GM21447 (cell line): ENCODE data around the gene GDPD5.
A peak's percentile ranks its signal among the peaks of the same experiment; 100 is the strongest.

ENCODE experiments used
- ATAC-seq: cut with Tn5 transposase; IDR thresholded peaks from one replicate; pipeline ENCODE4 v1.9.1; 2021; ENCODE audit not compliant: unreplicated experiment

Gene GDPD5

DNA sequence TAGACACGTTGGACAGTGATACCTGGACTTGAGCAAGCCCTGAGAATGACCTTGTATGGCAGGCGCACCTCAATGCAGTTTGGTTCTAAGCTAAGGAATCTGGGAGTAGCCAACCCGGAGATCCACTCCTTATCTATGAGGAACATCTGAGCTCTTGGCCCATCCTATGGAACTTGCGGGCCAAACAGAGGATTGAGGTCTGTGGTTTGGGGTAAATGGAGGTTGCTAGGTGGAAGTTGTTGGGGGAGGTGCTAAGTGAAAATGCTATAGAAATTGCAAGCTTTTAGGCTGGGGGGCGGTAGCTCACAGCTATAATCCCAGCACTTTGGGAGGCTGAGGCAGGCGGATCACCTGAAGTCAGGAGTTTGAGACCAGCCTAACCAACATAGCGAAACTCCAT is 8.9 kb downstream of the GDPD5 start:
- no peak for ATAC-seq

DNA sequence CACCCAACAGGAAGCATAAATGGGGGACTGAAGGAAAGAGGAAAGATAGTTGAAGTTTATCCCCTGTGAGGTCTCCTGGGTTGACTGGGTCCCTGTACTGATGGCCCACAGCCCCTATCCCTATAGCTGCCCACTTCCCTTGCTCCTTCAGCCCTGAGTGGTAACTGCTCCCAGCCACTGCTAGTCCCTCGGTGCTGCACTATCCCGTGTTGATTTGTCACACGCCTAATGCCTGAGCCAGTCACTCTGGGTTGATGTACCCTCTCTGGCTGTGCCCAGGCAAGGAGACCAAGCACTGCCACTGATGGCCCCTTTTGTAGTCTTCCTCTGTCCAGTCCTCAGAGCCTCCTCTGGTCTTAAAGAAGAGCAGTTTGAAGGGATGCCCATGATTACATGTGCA is 9.6 kb downstream of the GDPD5 start:
- no peak for ATAC-seq

DNA sequence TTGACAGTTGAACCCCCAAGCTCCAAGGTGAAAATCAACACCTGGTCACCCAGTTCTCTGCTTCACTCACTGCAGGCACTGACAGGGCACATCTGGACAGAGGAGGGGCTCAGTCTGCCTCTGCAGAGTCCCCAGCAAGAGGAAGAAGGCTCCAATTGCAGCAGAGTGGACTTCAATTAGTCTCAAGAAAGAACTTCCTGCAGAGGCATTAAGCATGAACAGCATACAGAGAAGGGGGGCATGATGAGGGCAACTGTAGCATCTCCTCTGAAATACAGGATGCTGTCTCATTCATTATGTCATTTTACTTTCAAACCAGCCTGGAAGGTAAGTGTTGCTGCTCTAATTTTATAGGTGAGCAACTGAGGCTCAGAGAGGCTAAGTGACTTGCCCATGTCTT is 11.1 kb downstream of the GDPD5 start:
- no peak for ATAC-seq

DNA sequence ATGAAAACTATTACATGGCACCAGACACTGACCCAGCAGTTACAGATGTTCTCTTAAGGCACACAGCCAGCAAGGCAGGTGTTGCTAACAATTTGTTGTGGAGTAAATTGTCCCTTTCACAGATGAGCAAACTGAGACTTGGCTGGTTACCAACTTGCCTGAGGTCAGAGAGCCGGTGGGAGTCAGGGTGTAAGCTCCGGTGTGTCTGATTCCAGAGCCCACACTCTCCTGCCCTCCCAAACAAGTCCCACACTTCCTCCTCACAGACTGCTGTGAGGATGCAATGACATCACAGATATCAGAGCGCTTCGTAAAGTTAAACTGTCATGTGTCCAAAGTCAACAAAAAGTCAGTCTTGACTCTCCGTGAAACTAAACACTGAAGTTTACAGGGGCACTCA is 12.5 kb downstream of the GDPD5 start:
- no peak for ATAC-seq

DNA sequence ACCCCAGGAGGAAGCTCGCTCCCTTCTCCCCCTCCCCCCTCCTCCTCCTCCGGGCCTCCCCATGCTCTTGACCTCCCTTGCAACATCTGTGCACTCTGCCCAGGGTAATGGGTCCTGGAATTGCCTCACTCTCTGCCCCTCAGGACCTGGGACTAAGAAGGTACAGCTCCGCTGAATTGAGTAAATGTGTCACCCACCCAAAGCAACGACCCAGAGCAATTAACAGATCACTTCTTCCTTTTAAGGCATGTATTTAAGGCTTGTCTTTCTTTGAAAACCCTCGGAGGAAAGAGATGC is 15.1 kb downstream of the GDPD5 start:
- ATAC-seq: no peak

DNA sequence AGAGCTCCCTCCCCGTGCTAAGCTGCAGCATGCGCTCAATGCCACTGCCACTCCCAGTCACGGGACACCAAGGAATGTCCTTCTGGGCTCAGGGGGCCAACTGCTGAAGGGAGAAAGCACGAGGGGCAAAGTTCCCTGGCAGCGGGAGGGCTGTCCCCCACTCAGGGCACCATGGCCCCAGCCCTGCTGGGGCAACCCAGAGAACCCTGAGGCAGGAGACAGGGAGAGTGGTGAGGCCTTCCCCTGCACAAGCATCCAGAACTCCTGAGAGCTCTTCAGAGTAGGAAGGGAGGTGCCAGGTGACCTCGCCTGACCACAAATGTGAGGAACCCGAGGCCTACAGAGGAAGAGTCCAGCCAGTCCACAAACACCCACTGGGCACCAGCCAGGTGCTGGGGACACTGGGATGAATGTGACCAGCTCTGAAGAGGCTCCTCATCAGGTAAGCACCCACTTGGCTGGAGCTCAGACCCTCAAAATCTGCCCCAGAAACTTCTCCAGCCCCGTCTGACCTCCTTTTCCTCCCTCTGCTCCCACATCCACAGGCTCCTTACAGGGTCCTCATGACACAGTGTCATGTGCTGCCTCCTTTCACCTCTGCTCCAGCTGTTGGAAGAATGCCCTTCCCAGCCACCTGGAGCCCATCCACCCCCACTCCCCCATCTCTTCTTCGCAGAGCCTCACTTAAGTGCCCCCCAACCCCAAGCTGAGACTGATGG is 15.6 kb downstream of the GDPD5 start:
- no peak for ATAC-seq

DNA sequence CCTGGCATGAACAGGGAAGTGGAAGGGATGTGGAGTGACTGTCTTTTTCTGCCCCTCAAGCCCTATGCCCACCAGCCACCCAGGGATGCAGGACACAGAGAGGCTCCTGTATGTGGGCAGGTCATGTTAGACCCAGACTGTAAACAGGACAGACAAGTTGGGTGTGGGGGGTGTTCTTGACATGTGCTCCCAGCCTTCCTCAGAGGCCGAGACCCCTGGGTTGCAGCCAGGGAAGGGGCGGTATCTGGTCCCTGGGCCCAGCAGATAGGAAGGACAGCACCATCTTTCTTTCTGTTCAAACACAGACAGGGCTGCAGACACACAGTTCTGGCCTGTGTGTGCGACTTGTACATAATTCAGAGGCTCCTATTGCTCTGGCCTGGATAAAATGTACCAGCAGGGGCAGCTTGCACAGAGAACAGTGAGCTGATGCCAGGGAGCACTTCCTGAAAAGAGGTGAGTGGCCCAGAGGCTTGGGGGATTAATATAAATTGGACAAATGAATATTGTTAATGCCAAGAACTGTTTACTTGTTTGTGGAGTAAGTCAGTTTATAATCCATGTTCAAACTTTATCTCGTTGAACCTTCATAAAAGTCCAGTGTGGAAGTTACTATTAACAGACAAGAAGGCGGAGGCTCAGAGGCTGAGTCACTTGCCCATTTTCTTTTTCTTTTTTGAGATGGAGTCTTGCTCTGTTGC is 16.6 kb downstream of the GDPD5 start:
- ATAC-seq: no peak

DNA sequence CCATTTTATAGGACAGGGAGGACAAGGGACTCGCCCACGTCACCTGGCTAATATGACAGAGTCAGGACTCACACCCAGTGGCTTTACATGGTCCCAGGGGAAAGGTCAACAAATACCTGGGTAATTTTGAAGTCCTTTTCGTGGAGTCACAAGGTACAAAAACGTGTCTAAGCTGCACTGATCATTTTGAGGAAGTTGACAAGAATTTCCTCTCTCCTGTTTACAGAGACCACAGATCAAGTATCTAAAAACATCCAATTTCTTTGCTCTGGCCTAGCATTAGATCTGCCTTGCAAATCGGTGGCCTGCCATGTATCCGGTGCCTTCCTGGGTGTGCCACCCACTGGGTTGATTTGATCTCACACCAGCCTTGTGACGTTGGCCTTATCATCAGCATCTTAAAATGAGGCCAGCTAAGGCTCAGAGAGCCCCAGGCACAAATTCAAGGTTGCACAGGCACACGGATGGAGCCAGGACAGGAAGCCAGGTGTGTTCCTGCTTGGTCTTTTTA is 17.6 kb downstream of the GDPD5 start:
- peak; percentile 55 for ATAC-seq

DNA sequence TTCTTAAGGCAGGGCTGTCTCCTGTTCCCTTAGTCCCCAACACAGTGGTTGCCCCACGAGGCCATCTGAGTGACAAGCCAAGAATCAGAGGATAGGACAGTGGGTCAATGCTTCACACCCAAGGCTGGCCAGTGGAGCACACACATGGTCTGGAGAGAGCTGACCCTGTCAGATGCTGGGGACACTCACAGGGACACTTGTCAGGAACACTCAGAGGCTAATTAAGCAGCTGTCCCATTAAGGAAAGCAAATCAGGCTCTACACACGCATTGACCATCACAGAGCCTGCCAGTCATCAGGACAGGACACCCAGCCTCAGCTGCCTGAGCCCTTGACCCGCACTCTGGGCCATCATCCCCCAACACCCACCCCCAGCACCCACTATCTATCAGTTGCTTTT is 18.2 kb downstream of the GDPD5 start:
- no peak for ATAC-seq

DNA sequence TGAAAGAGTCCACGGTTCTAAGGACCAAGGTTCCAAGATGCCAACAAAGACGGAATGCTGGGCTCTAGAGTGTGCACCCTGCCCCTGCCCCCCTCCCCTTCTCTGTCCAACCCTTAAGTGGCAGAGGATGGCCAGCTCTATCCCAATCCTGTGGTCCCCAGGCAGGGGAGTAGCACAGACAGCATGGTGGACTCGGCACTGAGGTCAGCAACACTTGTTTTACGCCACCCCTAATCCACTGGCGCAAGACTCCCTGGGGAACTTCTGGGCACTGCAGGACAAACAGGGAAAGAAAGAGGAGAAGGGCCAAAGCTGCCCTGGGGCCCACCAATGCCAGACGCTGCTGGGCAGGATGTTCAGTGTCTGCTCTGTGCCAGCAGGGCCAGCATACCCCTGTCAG is 18.9 kb downstream of the GDPD5 start:
- no peak for ATAC-seq

DNA sequence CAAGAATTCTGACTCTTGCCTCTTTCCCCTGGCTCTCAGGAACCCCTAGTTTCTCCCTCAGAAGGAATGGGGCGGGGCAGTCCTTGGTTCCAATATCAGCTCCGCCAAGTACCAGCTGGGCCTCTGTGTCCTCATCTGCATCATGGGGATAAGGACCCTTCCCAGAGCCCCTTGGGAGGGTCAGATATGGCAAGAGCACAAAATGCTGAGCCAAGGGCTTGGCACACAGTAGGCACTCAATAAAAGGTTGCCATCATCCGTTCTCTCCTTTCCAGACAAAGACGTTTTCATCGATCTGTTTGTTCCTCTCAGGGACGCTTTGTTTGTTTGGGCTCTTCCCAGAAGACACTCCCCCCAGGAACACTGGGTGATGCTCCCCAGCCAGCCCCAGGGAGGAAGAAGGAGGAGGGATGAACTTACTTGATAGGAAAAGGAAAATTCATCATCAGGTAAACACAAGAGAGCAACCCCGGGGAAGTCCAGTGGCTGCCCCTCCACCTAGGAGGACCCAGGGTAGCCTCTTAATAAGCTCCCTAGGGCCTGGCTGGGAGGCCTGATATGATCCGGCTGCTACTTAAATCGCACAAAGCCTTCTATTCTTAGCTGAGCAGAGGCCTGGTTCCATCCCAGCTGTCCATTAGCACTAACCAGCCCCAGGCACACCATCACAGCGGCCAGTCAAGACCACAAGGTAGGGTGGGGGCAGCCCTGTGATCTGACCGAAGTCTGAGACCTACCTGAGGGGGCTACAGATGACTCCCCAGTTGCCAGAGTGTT is 19.6 kb downstream of the GDPD5 start:
- ATAC-seq: no peak

DNA sequence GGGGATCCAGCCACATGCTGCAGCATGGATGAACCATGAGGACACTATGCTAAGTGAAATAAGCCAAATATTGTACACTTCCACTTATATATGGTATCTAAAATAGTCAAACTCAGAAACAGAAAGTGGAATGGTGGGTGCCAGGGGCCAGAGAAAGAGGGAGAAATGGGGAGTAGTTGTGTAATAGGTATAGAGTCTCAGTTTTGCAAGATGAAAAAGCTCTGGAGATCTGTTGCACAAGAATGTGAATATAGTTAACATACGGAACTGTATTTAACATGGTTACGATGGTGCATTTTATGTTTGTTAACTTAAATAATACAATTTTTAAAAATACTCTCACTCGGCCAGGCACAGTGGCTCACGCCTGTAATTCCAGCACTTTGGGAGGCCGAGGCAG is 21.2 kb downstream of the GDPD5 start:
- no peak for ATAC-seq

DNA sequence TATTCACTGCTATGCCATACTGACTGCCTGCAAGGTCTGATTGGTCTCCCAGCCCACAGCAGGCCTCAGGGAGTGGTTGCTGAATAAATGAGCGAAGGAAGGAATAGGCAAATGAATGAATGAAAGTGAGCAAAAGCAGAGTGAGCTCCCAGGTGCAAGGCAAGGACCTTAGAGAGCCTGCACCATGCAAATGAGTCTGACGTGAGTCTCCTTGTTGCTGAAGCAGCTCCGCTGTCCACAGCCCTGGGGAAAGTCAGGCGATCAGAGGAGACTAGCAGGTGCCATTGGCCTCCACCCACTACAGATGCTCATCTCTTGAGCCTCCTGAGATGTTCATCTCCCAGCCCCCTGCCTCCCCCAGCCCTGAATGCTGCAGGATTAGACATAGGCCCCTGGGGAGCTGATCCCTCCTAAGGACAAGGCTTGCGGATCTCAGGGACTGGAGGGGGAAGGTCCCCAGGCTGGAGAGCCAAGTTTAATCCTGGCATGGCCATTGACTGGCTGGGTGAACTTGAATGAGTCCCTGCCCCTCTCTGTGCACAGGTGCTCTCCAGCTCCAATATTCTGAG is 22.1 kb downstream of the GDPD5 start:
- no peak for ATAC-seq

DNA sequence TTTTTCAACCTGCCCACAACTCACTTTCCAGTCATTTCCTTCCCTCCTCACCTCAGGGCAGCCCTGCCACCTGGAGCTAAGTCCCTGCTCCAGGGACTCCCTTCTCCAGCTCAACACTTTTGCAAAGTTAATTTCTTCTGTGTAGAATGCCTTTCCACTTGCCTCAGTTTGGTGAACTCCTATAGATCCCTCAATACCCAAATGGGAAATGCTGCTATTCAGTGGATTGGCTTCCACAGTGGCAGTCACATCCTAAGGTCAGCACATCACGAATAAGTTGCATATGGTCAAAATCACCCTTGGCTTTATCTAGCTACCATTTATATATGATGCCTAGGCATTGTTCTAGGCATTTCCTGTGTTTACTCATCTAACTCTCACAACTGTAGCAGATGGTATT is 23.6 kb downstream of the GDPD5 start:
- ATAC-seq: no peak

DNA sequence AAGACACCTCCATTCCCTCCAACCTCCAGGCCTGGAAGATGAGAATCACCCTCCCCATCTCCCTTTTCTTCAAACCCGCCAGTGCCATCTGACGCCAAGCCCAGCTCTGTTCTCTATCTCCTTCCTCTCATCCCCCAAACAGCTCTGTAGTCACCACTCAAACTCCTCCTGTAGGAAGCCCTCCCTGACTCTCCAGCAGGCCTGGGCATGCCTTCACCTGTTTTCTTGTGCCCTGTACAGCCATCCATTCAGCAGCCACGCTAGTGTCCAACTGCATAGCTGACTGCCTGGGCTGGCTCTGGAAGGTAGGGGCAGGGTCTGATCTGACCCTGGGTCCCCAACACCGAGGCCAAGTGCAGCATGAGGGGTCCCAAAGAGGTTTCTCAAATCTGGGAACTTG is 25.0 kb downstream of the GDPD5 start:
- no peak for ATAC-seq

DNA sequence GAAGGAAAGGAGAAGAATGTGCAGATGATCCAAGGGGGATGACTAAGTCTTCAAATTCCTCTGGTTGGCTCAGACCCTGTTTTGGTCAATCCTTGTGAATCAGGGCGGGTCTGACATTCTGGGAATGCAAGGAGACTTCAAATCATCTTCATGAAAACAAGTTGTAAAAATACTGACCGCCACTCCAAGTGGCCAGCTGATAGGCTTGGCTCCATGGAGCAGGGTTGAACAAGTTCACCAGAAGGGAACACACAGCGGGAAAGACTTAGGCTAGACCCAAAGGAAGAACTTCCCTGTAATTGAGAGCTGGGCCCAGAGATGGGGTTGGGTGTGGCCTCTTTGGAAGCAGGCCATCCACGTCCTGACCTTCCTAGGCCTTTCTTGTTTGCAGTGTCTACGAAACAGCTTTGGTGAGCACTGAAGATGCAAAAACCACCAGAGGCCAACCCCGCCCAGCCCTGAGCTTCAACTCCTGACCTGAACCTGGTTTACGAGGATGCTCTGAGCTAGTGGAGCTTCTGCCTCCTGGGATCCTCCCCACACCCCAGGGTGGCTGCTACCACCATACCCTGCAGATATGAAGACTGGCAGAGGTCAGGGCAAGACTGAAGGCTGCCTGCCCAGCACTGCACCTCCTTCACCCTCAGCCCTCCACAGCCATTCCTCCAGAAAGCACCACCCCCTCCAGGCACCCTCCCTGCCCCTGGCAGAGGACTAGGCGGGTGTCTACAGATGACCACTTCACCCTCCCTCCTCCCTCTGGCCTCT is 26.1 kb downstream of the GDPD5 start:
- ATAC-seq: no peak

DNA sequence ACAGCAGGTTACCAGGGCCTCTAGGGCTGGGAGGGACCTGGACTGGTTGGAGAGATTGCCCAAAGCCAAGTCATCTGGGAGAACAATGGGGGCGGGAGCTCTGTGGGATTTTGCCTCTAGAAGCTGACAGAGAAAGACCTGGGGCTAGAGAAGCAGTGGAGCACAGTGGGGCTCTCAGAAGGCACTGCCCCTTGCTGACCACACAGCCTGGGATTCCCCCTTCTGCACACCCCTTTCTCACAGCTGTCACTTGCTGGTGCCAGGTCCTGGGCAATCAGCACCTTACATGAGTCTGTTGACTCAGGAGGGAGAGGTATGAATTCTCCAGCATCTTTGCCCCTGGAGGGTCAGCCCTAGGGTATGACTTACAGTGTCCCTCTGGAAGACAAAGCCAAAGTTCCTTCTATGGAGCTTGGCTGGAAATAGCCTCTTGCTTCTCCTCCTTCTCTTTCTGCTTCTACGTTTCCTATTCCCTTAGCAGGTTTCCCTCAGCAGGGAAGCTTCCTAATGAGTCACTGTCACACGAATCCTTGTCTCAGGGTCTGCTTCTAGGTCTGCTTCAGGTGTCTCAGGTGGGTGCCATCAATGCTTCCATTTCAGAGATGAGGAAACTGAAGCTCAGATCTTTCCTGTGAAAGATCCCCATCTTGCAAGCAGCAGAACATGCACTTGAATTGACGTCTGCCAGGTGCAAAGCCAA is 27.0 kb downstream of the GDPD5 start:
- no peak for ATAC-seq

DNA sequence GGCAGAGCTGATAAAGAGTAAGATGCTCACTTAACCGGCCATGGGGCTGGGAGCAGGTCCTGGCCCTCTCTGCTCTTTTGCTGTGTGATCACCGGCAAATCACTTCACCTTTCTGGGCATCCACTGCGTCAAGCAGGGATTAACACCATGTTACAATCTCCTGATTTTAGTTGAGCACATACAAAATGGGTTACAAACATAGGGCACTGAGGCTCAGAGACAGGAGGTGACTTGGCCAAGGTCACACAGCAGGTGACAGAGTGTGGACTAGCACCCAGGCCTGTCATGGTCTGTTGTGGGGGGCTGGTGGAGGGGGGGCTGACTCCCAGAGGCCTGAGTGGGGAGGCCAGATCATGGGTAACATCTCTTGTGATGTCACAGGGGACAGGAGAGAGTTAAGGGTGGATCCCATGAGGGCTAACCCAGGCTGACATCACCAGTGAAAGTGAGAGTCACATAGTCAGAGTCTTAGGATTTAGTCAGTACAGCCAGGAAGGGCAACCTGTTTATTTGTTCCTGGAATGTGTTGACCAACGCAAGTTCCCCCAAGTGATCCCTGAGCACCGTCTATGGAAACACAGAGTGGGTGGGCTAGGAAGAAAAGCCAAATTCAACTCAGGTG is 27.8 kb downstream of the GDPD5 start:
- no peak for ATAC-seq

DNA sequence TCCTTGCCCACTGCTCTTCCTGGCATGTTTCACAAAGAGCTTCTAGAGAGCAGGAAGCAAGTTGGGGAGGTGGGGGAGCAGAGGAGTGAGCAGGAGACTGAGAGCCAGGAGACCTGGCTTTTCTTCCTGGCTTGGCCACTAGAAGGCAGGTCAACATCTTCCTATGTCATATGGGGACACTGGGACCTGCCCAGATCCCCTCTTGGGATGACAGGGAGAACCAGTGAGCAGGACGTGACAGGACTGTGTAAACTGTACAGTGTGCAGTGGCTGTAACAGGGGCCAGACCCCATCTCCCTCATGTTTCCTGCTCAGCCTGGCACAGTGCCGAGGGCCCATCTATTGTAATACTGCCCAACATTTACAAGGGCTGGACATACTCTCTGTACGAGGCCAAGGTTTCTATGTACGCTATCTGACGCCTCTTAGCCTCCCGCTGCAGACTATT is 29.4 kb downstream of the GDPD5 start:
- no peak for ATAC-seq

DNA sequence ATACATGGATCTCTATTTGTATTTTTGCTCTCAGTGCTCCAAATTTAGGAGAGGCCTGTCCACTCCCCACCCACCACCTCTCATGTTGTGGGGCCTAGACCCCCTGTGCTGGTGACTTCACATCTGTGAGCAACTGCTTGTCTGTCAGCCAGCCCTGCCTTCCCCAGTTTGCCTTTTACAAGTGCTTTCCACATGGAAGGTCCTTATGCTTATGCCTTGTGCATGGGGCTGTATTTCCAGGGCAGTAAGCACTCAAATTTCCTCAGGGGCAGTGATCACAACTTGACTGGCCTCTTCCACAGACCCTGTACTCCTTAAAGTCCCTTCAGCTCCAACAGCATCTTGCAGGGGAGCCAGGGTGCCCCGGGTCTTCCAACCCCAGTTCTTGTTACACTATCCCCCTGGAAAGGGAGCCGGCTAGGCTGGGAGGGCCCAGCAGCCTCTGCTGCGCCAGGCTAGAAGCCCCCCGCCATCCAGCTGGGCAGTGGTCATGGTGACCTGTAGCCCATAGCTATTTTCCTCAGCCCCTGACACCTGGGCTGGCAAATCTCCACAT is 29.9 kb downstream of the GDPD5 start:
- ATAC-seq: no peak
